ENCODE results near the gene PAK3.

The PAK3 gene

DNA sequence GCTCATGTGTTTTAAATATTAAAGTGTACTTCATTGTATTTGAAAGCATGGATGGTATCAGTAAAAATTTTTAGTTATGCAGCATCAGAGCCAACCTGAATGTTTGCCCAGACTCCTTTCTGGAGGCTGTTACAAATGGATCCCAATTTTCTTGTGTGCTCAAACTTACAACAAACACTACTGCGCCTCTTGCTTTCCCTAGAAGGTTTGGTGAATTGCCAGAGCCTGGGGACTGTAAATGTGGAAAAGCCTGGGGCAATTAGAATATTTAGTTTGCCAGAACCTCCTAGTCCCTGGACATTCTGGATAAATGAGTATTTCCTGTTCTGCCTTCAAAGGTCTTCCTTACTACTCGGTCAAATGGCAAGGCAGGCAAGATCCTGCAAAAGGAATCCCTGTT, 169.5 kb downstream of the PAK3 start:
- DNase-seq, result no peak

GRCh38 chrX:111268506-111268905, 172.5 kb downstream of the PAK3 start:
- no peak for DNase-seq

GRCh38 chrX:111270339-111270738, 174.3 kb downstream of the PAK3 start, which contains the start of gene CAPN6:
CAPN6 (minus strand) TSS chrX:111270483; CDS start chrX:111263936, 6,547 bp downstream.
- no peak for DNase-seq
